DMS79 treated with DMSO at 0.1 percent for 48 hours (cell line): Measurements from ENCODE around the gene PSIP1.
A peak's percentile ranks its signal among the peaks of the same experiment; 100 is the strongest.
"Not testable (repeated sequence)": the region's sequence is repeated elsewhere in the genome, so short reads cannot be mapped to it uniquely, and the experiment has no call there.

Experiments
- DNase-seq: peaks from one replicate; lab custom pipeline; 2025; lab: John Stamatoyannopoulos, UW

The PSIP1 gene

GRCh38 chr9:15501803-15502202 is 9.0 kb downstream of the PSIP1 start:
- no peak for DNase-seq

DNA sequence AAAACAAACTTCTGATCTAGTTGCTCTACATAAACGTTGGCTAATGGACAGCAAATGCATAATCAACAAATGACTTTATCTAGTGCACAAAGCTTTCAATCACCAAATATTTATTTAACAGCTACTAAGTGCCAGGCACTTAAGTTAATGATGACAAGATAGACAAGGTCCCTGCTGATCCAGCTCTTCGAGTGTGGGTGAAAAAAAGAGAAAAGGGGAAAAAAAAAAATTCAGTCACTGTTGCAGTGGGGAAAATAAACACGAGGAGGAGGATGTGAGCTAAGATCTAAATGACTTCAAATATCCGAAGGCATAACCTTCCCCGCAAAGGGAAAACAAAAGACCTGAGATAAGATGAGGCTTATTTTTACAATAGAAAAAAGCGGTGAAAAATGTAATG is 9.6 kb downstream of the PSIP1 start:
- DNase-seq = no peak

DNA sequence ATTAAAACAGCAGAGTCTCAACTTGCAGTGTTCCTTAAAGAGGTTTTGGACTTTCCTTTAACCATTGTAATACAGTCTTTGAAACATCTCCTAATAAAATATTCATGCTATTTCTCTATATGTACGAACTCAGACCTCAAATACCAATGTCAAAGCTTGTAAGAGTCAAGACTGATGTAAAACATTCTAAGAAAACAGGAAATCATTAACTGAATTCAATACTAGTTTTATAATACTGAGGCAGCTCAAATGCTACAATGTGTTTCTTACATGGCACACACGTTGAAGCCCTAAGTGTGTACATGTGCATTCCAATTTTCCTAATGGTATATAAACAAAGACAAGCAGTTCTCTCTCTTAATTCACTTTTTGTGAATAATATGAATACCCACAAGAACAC is 11.6 kb downstream of the PSIP1 start:
- DNase-seq = no peak

- no peak for DNase-seq
Observed at GRCh38 chr9:15498246-15498995, 12.3 kb downstream of the PSIP1 start.

DNA sequence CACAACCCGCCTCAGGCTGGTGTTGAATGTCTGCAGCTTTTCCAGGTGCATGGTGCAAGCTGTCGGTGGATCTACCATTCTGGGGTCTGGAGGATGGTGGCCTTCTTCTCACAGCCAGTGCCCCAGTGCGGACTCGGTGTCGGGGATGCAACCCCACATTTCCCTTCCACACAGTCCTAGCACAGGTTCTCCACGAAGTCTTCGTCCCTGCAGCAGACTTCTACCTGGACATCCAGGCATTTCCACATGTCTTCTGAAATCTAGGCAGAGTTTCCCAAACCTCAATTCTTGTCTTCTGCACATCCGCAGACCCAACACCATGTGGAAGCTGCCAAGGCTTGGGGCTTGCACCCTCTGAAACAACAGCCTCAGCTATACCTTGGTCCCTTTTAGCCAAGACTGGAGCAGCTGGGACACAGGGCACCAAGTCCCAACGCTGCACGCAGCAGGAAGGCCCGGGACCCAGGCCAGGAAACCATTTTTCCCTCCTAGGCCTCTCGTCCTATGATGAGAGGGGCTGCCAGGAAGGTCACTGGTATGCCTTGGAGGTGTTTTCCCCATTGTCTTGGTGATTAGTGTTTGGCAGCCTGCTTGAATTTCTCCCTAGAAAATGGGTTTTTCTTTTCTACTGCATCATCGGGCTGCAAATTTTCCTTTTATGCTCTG is 18.2 kb downstream of the PSIP1 start:
- no peak for DNase-seq

DNA sequence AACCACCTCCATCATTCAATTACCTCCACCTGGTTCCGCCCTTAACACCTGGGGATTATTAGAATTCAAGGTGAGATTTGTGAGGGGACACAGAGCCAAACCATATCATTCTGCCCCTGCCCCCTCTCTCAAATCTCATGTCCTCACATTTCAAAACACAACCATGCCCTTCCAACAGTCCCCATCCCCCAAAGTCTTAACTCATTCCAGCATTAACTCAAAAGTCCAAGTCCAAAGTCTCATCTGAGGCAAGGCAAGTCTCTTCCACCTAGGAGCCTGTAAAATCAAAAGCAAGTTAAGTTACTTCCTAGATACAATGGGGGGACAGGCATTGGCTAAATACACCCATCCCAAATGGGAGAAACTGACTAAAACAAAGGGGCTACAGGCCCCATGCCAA is 18.8 kb downstream of the PSIP1 start:
- no peak for DNase-seq

GRCh38 chr9:15485836-15486666 is 24.7 kb downstream of the PSIP1 start:
- no peak for DNase-seq

DNA sequence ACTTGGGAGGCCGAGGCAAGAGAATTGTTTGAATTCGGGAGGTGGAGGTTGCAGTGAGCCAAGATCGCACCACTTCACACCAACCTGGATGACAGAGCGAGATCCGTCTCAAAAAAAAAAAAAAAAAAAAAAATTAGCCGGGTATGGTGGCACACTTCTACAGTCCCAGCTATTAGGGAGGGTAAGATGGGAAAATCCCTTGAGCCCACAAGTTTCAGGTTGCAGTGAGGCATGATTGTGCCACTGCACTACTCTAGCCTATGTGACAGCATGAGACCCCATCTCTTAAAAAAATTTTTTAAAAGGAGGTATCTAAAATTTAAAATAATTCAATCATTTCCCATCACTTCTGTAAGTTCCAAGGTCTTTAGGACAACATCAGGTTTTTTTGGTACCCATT is 26.0 kb downstream of the PSIP1 start:
- DNase-seq = no peak

GRCh38 chr9:15482146-15482545 is 28.6 kb downstream of the PSIP1 start:
- DNase-seq = no peak

DNA sequence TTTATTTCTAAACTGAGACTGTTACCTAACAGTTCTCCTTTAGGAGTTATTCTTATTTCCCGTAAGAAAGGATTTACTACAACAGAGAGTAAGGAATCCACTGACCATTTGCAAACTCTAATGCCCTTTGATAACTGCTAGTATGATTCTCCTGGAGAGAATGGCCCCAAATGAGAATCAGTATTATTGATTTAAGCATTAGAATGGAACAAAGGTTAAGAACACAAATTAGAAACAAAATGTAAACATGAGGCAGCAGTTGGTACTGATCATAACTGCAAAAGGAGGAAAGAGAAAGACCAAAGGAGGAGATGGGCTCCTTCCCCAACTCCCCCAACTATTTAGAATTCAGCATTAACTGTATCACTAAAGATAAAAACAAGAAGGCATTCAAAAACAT is 30.7 kb downstream of the PSIP1 start:
- no peak for DNase-seq

DNA sequence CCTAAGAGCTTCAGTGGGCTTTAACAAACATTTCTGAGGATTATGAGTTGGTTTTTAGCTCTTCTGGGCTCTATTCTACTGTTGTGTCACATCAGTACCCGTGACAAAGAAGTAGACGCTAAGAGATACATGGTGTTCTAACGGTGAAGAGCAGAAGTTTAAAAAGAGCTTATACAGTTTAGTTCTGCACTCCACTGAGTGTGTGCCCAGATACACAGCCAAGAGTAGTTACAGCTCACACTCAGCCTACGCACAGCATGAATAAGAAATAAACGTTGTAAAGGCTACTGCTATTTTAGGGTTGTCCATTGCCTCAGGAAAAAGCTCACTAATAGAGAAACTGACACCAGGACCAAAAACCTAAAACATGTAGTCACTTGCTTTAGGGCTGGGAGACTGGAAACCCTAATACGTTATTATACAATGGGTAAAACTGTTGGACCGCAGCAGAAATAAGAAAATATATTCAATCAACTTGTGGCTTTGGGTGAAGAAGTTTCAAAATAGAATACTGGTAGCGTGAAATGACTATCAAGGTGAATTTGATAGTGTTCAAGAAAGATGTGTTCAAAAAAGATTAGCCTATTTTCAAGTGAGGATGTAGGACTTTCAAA is 34.7 kb downstream of the PSIP1 start:
- no peak for DNase-seq

GRCh38 chr9:15469862-15470261 is 40.9 kb downstream of the PSIP1 start:
- no peak for DNase-seq

DNA sequence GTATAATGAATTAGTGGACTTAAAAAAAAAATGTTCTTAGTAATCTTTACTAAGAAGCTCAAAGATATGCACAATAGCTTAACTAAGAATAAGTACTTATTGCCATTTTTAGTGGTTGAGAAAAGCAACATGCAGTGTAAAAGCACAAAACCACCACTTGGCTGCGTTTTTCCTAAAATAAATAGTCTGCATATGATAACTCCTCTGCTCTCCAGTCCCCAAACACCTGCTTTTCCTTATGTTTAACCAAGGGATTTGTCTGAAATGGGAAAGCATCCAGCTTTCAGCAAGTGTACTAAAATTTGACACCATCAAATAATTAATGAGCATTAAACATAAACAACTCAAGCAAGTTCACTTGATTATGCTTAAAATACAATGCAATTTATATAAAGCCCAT is 41.4 kb downstream of the PSIP1 start:
- DNase-seq = peak; percentile 13

DNA sequence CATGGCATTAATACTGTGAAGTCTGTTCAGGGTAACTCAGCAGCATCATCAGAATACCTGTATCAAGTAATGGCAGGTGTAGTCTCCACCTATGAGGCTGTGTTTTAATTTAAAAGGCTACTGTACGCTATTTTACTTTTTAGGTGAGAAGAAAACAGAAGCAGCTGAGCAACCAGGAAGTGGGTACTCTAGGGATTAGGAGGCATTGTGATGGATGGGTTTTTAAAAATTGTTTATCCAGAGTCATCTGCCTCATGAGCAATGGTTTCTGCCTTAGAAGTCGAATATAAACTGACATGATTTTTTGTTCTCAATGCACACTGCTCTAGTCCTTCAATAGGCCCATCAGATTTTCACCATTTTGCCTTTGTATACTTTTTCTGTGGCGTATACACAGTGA is 42.6 kb downstream of the PSIP1 start:
- no peak for DNase-seq

- DNase-seq = no peak
Observed at GRCh38 chr9:15461601-15462000, 49.2 kb downstream of the PSIP1 start.

GRCh38 chr9:15461056-15461455 is 49.7 kb downstream of the PSIP1 start:
- DNase-seq = no peak

- DNase-seq = no peak
Observed at GRCh38 chr9:15453956-15454355, 56.8 kb downstream of the PSIP1 start.

DNA sequence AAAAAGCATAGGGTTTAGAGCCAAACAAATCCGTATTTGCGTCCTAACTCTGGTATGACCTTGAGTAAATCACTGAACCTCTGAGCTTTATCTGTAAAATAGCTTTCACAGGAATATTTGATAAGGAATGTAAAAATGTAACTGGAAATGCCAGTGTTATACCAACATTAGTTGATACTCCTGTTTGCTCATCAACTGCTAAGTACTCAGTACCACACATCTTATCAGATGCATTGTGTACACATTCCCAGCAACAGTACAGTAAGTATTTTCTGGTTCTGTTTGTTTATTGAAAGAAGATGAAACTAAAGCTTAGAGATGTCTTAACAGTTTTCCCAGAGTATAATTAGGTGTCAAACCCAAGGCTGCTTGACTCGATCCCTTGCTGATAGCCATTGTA is 66.6 kb downstream of the PSIP1 start:
- DNase-seq = no peak

- not testable (repeated sequence) for DNase-seq
Observed at GRCh38 chr9:15442264-15442663, 68.5 kb downstream of the PSIP1 start.

GRCh38 chr9:15441841-15442240 is 68.9 kb downstream of the PSIP1 start:
- not testable (repeated sequence) for DNase-seq

DNA sequence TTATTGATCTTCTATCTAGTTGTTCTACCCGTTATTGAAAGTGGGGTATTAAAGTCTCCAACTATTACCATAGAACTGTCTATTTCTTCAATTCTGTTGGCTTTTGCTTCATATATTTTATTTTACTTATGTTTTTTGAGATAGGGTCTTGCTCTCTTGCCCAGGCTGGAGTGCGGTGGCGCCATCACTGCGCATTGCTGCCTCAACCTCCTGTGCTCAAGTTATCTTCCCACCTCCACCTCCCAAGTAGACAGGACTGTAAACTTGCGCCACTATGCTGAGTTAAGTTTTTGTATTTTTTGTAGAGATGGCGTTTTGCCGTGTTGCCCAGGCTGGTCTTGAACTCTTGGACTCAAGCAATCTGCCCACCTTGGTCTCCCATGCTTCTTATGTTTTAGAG is 71.9 kb downstream of the PSIP1 start:
- DNase-seq = no peak

GRCh38 chr9:15433661-15434060 is 77.1 kb downstream of the PSIP1 start:
- no peak for DNase-seq

DNA sequence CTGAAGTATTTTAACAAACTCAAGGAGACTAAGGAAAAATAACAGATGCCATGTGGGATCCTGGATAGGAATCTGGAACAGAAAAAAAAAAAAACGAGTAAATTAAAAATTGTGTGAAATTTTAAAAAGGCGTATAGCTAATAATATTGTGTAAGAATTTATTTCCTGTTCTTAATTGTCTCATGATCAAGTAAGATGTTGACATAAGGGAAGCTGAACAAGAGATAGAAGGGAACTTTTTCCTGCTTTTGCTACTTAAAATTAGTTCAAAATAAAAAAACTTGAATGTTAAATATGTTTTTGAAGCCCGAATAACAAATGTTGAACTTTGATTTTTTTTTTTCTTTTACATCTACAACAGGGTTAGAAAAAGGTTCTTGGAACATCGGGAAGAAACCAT is 77.6 kb downstream of the PSIP1 start:
- DNase-seq = no peak
